Ishikawa (cell line): Measurements from ENCODE around the gene LEMD1.

Experiments
- CREB1 ChIP-seq: IDR thresholded peaks from 2 replicates; pipeline ENCODE4 v1.6.1; 2012; ENCODE audit warnings: low read depth
- EGR1 ChIP-seq: IDR thresholded peaks from 2 replicates; pipeline ENCODE4 v1.6.1; 2012
- EP300 ChIP-seq: IDR thresholded peaks from 2 replicates; pipeline ENCODE4 v1.6.1; 2012; ENCODE audit warnings: borderline replicate concordance
- RAD21 ChIP-seq: IDR thresholded peaks from 2 replicates; pipeline ENCODE4 v1.6.1; 2012; ENCODE audit warnings: low read depth
- TAF1 ChIP-seq: IDR thresholded peaks from 2 replicates; pipeline ENCODE4 v1.6.1; 2012; ENCODE audit warnings: low read depth, mild to moderate bottlenecking
- TCF12 ChIP-seq: IDR thresholded peaks from 2 replicates; pipeline ENCODE4 v1.6.1; 2012; ENCODE audit warnings: low read depth
- TF ChIP-seq, protein P1 (sequence below): IDR thresholded peaks from 2 replicates; pipeline ENCODE4 v1.6.1; 2012
- TF ChIP-seq, protein P2 (sequence below): IDR thresholded peaks from 2 replicates; pipeline ENCODE4 v1.6.1; 2012

DNA sequence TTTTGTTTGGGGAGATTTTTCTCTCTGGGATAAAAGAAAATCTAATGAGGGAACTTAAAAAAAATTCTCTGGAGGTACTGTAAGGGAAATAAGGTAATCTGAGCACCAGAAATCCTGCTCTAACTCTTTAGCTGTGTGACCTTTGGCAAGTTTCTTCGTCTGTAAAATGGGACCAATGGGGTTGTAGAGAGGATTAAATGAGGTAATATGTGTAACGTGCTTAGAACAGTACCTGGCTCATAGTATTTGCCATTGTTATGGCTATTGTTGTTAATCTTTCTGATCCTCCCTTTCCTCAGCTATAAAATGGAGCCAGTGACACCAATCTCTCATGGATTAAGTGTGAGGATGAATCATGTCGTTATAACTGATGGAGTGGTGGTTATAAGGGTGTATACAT lies 64.3 kb downstream of the LEMD1 start:
- TF ChIP-seq CREB1, result no peak
- TF ChIP-seq, protein P1, sequence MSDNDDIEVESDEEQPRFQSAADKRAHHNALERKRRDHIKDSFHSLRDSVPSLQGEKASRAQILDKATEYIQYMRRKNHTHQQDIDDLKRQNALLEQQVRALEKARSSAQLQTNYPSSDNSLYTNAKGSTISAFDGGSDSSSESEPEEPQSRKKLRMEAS, result no peak
- TF ChIP-seq, protein P2, sequence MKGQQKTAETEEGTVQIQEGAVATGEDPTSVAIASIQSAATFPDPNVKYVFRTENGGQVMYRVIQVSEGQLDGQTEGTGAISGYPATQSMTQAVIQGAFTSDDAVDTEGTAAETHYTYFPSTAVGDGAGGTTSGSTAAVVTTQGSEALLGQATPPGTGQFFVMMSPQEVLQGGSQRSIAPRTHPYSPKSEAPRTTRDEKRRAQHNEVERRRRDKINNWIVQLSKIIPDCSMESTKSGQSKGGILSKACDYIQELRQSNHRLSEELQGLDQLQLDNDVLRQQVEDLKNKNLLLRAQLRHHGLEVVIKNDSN, result no peak
- no peak for TF ChIP-seq TCF12
- TF ChIP-seq RAD21, result no peak
- no peak for TF ChIP-seq EGR1
- TF ChIP-seq EP300, result no peak
- no peak for TF ChIP-seq TAF1
